ENCODE data around the gene GAL.

GAL gene

DNA sequence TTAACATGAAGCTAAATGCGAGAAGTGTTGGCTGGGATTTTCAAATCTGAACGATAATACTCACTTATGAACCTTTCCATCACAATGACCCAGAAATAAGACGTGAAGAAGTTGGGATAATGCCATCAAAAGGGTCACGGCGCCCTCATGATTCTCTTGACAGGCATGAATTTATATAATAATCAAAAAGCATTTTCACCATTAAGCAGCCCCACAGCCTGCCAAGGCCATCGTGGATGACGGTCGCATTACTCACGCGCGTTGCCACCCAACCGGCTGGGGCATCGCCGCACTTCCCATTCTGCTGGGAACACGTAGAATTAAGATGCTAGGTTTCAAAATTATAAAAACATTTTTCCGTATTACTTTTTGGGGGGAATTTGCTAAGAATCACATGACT, 18.9 kb upstream of the GAL start:
- TF ChIP-seq CTCF (conservative IDR thresholded peaks at IDR 0.05; ENCODE audit: low read depth, low read length), result no peak
- no peak overlapping the region for H3K4me3 ChIP-seq (ENCODE audit: low read depth, low read length)
- DNase-seq (ENCODE audit: low read depth), result no peak

DNA sequence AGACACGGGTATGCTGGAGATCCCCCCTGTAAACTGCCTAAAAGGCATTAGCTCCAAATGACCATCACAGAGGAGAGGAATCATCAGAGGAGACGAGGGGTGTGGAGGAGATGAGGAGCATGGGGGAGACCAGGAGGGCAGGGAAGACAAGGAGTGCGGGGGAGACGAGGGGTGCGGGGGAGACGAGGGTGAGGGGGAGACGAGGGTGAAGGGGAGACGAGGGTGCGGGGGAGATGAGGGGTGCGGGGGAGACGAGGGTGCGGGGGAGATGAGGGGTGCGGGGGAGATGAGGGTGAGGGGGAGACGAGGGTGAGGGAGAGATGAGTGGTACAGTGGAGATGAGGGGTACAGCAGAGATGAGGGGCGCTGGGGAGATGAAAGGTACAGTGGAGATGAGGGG, 17.5 kb upstream of the GAL start:
- DNase-seq (ENCODE audit: low read depth), result no peak
- no peak overlapping the region for H3K4me3 ChIP-seq (ENCODE audit: low read depth, low read length)
- no peak for TF ChIP-seq CTCF (conservative IDR thresholded peaks at IDR 0.05; ENCODE audit: low read depth, low read length)

GRCh38 chr11:68667511-68668500, 16.5 kb upstream of the GAL start:
- no peak overlapping the region for H3K4me3 ChIP-seq (ENCODE audit: low read depth, low read length)
- DNase-seq (ENCODE audit: low read depth), result no peak
- TF ChIP-seq CTCF (conservative IDR thresholded peaks at IDR 0.05; ENCODE audit: low read depth, low read length), result no peak

GRCh38 chr11:68669301-68670090, 14.8 kb upstream of the GAL start:
- TF ChIP-seq CTCF (conservative IDR thresholded peaks at IDR 0.05; ENCODE audit: low read depth, low read length), result no peak
- no peak for DNase-seq (ENCODE audit: low read depth)
- H3K4me3 ChIP-seq (ENCODE audit: low read depth, low read length), result no peak overlapping the region

DNA sequence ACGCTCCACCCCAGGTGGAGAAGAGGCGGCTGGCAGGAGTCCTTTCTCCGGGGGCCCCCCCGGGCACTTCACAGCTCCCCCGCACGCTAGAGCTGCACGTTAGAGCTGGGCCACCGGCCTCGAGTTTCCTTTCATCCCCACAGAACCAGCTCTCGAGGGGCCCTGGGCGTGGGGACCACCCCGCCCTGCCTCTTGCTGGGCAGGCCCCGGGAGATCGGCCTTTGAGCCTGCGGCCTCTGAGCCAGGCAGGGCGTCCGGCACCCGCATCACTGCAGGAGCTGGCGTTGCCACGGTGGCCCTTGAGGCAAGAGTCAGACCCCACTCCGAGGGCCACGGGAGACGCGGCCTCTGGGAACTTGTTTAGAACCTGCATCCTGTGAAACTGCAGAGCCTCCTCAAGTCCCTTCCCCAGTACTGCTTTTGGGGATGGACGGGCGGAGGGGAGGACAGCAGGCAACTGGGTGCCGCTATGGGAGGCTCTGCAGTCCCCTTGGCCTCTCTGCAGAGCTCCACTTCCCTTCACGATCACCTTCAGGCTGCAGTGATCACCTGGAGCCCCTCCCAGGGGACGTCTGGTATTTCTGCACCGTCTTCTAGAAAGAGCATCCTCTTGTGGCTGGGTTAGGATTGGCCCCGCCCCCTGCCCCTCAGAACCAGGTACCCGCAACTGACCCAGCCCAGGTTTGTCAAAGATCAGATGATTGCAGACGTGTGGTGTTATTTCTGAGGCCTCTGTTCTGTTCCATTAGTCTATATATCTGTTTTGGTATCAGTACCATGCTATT, 13.9 kb upstream of the GAL start:
- no peak for DNase-seq (ENCODE audit: low read depth)
- TF ChIP-seq CTCF (conservative IDR thresholded peaks at IDR 0.05; ENCODE audit: low read depth, low read length), result no peak
- H3K4me3 ChIP-seq (ENCODE audit: low read depth, low read length), result no peak overlapping the region

- TF ChIP-seq CTCF (conservative IDR thresholded peaks at IDR 0.05; ENCODE audit: low read depth, low read length), result no peak
- peak; percentile 19 for DNase-seq (ENCODE audit: low read depth)
- H3K4me3 ChIP-seq (ENCODE audit: low read depth, low read length), result no peak overlapping the region
These were observed 10.9 kb upstream of the GAL start for GRCh38 chr11:68673306-68673945.

All from choroid plexus epithelial cell (primary cell).